ENCODE data around the gene SPATA25.
"Not testable (repeated sequence)": the region's sequence is repeated elsewhere in the genome, so short reads cannot be mapped to it uniquely, and the experiment has no call there.

The SPATA25 gene

DNA sequence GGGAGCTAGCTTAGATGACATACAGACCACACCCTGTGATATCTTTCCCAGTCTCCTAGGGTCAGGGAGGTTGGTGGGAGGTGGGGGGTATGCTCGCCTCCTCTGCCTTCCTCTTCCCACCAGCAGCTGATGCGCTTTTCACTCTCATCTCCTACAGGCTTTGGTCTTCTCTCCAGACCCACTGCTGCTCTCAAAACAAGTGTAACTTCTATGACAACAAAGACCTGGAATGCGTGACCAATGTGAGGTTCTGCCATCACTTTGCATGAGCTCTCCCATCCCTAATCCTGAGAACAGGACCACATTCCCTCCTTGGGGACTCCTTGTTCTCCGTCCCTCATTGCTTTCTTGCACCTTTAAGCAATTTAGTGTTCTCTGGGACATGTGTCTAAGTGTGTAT is 6.4 kb upstream of the SPATA25 start:
- no peak for DNase-seq (ENCODE audit: low read depth, low spot score)

DNA sequence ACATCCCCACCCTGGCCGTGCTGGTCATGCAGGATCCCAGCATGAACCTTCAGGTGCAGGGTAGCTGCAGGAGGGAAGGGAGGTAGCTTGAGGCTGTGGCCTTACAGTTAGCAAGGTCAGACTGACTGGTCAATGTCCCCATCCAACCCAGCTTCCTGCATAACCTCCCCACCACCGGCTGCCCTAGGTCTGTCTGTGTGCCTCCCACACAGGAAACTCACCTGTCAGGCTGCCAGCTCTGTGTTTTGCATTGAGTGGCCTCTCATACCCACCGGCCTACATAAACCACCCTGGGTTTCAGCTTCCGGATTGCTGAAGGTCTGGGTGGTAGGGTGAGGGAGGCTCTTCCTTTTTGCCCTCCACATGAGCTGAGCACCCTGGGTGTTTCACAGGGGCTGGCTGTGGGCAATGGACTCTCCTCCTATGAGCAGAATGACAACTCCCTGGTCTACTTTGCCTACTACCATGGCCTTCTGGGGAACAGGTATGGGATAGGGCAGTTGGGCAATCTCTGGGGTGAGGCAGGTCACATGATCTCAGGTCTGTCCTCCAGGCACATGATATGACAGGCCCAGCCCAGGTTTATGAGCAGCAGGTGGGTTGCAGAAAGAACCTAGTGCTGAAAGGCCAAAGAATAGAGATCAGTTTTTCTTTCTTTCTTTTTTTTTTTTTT is 5.5 kb upstream of the SPATA25 start:
- DNase-seq (ENCODE audit: low read depth, low spot score), result no peak

DNA sequence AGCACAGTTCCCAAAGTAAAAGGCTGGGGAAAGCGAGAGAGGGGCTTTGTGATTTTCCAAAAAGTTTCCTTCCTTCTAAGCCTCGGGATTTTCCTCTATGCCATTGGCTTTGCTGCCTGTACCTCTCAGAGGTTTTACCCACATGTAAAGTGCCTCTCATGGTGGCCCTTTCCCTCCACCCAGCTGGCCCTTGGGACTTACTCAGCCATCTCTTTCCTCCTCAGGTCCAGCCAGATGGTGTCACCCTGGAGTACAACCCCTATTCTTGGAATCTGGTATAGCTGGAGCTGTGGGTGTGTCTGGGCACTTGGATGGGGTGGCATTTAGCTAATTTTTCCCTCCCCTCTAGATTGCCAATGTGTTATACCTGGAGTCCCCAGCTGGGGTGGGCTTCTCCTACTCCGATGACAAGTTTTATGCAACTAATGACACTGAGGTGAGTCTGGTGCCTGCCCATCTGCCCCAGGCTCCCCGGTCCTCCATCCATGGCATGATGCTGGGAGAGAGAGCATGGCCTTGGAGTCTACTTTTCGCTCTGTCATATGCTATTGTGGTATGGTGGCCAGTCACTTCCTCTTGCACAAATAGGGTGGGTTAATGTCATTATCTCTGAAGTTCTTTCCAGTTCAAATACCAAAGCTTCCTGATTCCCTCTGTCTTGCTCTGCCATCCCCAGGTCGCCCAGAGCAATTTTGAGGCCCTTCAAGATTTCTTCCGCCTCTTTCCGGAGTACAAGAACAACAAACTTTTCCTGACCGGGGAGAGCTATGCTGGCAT is 4.8 kb upstream of the SPATA25 start:
- DNase-seq (ENCODE audit: low read depth, low spot score), result no peak

DNA sequence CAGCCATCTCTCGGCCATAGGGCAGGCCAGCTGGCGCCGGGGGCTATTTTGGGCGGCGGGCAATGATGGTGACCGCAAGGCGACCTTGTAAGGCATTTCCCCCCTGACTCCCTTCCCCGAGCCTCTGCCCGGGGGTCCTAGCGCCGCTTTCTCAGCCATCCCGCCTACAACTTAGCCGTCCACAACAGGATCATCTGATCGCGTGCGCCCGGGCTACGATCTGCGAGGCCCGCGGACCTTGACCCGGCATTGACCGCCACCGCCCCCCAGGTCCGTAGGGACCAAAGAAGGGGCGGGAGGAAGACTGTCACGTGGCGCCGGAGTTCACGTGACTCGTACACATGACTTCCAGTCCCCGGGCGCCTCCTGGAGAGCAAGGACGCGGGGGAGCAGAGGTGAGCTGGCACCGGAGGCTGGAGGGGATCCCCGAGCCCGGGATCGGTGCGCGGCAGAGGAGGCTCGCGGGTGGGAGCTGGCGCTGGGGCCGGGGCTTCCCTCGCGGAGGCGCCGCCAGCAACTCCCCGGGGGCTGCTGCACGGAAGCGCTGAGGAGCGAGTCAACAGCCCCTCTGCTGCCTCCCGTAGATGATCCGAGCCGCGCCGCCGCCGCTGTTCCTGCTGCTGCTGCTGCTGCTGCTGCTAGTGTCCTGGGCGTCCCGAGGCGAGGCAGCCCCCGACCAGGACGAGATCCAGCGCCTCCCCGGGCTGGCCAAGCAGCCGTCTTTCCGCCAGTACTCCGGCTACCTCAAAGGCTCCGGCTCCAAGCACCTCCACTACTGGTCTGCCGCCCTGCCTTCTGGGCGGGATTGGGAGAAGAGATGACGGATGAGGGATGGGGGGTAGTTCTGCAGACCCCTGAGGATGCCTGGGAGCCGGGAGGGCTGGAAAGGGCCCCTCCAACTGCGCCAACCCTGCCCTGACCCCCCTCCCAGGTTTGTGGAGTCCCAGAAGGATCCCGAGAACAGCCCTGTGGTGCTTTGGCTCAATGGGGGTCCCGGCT is 3.9 kb upstream of the SPATA25 start, which contains the start of the genes CTSA and NEURL2:
TSS of gene CTSA (plus strand) at position 351 of the 999 bp plus-strand sequence. CDS start at position 585, 234 bp downstream.
TSS of gene NEURL2 (minus strand) at position 224 of the 999 bp plus-strand sequence. CDS start at position 7, 217 bp downstream.
- peak; percentile 61 for DNase-seq (ENCODE audit: low read depth, low spot score)

DNA sequence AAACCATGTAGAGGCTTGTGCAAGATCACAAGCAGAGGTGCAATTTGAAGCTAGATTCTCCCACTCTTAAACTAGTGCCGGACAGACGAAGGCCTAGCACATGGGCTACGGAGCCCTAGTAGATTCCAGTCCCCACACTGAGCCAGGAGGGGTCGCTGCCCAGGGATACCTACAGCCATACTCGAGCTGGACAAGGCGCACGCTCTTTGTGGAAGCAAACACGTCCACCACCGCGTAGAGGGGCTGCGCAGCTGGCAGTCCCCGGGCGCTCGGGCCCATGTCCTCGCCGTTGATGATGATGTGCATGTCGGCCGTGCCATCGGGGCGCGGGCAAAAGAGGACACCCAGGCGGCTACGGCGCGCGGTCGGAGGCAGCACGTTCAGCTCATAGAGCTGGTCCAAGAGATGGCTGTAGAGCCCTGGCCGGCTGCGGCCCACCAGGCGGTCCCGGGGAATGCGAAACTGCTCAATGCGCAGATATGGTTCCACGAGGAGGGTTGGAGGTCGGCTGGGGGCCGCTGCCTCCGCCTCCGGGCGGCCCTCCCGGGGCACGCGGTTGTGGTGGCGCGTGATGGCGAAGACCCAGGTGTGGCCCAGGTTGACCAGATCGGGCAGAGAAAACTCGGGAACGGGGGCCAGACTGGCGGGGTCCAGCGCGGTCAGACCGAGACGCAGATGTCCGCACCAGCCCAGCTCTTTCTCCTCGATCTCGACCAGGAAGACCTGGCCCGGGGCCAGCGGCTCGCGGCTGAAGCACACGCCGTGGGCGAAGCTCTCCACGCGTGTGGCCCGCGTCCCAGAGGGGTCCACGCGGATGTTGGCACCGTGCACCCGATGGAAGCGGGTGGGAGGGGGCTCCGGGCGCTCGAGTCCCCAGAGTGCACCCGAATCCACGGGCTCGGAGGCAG is 2.9 kb upstream of the SPATA25 start:
- peak; percentile 60 for DNase-seq (ENCODE audit: low read depth, low spot score)

DNA sequence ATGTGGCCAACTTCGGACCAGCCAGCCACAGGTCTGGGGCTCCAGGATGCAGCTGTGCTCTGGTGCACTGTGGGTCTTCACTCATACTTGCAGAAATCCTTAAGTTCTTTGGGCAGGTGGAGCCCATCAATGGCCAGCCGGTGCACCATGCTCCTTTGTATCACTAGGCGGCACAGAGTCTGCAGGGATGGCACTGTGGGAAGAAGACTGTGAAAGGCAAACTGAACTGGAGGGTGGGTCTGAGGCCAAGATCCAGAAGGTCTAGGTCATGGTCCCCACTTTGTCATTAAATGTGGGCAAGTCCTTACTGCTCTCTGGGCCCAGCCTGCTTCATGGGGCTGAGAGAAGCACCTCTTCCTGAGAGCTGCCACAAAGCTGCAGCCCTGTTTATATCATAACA is 1.3 kb upstream of the SPATA25 start:
- DNase-seq (ENCODE audit: low read depth, low spot score), result no peak

DNA sequence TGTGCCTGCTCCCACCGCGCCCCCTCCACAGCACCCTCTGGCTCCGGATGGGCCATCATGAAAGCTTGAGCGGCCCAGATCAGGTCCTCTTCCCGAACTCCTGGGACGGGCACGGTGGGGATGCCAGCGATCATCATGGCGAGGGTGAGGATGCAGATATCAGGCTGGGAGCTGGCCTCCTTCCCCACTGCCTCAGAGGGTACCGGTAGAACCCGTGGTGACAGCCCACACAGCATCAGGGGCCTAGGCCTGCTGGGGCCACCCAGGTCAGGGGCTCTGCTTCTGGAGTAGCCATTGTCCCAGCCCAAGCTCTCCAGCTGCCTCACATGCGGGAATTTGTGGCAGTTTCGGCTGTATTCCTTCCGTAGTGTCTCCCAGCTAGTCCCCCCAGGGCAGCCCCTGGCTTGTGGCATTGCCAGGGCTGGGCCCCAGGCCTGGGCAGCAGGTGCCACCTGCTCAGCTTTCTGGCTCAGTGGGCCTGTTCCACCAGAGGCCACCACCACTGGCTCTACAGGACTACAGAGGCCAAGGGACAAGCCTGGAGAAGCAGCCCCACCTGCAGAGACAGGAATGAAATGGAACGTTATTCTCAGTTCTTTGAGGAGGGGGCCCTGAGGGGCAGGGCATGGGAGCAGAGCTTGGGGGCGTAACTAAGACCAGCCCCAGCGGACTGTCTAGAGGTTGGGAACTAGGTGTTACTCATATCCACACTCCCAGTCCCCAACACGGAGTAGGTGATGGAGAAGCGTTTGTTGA is 654 bp downstream of the SPATA25 start:
- DNase-seq (ENCODE audit: low read depth, low spot score), result no peak

DNA sequence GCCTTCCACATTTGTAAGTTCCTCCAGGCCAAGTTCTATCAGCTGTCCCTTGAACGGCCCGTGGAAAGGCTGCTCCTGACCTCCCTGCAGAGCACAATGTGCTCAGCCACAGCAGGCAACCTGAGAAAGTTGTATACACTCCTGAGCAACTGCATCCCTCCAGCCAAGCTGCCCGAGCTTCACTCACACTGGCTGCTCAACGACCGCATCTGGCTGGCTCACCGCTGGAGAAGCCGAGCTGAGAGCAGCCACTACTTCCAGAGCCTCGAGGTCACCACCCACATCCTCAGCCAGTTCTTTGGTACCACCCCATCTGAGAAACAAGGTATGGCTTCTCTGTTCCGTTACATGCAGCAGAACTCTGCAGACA is 4.3 kb downstream of the SPATA25 start:
- no peak for DNase-seq (ENCODE audit: low read depth, low spot score)

DNA sequence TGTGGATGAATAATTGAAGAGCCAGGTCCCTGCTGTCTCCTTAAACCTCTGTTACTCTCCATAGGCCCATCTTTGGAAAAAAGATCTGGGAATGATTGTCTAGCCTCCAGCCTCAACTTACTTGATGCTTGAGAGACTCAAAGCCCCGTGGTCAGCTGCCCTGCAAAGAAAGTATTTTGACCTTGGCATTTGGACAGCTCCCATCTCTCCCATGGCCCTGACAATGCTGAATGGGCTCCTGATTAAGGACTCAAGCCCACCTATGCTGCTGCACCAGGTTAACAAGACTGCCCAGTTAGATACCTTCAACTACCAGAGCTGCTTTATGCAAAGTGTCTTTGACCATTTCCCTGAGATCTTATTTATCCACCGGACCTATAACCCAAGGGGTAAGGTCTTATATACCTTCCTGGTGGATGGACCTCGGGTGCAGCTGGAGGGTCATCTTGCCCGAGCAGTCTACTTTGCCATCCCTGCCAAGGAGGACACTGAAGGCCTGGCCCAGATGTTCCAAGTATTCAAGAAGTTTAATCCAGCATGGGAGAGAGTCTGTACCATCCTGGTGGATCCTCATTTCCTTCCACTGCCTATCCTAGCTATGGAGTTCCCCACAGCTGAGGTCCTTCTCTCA is 4.8 kb downstream of the SPATA25 start:
- no peak for DNase-seq (ENCODE audit: low read depth, low spot score)

DNA sequence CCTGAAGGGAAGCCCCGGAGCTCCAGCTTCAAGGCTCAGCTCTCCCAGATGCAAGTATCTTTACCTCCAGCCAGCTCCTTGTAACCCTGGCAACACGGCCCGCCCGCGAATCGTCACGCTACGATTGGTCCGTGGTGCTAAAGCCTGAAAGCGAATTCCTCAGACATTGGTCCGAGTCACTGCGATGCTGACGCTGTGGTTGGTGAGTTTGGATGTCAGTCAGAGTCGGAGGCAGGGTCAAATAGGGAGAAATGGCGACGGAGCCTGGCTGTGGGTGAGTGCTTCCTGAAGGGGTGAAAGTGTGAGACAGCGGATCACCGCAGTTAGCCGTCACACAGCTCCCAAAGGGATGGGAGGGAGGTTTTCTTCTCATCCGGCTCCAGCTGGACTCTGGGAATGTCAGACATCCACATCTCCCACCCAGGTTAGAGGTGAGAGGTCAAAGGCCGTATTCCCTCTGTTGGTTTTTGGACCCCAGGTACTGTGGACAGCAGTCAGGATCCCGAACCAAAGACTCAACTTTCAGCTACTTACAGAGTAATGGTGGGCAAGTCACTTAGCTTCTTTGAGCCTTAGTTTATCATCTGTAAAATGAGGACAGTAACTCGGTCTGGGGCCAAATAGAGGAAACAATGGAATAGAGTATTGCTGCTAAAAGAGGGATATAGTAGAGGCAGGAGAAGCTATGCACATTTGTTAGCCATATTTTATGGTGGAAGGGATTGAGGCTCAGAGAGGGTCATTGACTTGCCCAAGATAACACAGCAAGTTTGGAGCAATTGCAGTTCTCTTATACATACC is 6.2 kb downstream of the SPATA25 start, which contains the start of gene ZSWIM1:
TSS of gene ZSWIM1 (plus strand) at position 240 of the 801 bp plus-strand sequence. CDS start 1,366 bp downstream, outside the sequence.
- peak; percentile 96 for DNase-seq (ENCODE audit: low read depth, low spot score)

DNA sequence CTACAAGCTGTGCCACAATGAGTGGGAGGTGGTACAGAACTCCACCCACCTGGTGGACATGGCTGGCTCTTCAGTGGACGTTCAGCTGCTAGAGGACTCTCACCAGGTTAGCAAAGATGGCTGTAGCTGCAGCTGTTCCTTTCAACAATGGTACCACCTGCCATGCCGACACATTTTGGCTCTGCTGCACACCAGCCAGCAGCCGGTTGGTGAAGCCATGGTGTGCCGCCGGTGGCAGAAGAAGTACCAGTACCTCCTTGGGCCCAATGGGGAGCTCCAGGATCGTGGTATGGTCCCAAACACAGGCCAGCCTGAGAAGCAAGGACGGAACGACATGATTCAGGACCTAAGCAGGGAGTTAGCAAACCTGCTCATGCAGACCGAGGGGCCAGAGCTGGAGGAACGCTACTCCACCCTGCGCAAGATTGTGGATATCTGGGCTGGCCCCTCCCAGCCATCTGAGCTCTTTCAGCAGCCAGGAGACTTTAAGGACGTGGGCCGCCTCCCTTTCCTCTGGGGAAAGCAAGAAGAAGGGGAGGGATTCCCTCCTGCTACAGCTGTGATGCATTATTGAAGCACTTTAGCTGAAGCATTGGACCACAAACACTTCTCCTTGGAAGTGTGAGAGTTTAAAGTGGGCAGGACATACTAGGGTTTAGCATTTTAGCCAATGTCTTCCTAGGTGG is 9.2 kb downstream of the SPATA25 start:
- no peak for DNase-seq (ENCODE audit: low read depth, low spot score)

DNA sequence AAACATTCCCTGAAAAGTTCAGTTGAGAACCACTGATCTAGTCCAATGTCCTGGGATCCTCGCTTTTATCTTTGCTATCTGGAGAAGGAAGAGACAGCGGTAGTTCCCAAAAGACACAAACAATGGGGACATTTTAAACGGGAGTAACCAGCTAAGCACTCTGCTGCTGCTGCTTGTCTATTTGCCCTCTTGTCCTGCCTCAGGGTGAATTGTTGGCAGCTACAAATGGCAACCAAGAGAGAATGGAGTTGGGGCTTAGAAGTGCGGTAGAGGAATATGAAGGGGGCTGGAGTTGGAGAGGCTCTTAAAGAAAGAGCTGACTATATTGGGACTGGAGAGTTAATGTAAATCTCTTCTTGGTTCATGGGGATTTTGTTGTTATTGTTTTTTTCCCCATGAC is 12.8 kb downstream of the SPATA25 start:
- DNase-seq (ENCODE audit: low read depth, low spot score), result no peak

DNA sequence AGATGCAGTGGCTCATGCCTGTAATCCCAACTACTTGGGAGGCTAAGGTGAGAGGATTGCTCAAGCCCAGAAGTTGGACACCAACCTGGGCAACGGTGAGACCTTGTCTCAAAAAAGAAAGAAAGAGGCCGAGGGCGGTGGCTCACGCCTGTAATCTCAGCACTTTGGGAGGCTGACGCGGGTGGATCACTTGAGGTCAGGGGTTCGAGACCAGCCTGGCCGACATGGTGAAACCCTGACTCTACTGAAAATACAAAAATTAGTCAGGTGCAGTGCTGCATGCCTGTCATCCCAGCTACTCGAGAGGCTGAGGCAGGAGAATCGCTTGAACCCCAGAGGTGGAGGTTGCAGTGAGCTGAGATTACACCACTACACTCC is 13.3 kb downstream of the SPATA25 start:
- DNase-seq (ENCODE audit: low read depth, low spot score), result not testable (repeated sequence)

DNA sequence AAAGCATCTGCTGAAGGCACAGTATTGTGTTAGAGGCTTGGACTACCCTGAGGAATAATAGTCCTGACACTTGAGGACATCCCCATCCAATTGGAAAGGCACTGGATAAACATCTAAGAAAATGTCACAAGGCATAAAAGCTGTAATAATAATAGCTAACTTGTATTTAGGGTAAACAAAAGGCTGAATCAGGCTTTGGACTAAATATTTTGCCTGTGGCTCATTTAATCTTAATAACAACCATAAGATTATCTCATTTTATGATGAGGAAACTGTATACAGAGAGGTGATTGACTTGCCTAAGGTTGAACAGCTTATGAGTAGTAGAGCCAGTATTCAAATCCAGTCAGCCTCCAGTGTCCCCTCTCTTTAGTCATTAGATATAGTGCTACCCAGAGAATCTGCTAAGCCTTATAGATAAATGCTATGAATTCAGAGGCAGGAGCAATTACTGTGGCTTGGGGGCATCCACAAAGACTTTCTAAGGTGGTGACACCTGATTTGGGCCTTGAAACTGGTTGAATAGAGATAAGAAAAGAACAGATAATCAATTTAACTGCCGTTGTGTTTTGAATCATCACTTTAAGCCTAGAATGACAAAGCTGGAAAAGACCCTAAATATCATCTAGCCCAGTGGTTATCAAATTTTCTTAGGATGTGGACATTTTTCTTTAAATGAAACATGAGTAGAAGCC is 13.9 kb downstream of the SPATA25 start:
- no peak for DNase-seq (ENCODE audit: low read depth, low spot score)

DNA sequence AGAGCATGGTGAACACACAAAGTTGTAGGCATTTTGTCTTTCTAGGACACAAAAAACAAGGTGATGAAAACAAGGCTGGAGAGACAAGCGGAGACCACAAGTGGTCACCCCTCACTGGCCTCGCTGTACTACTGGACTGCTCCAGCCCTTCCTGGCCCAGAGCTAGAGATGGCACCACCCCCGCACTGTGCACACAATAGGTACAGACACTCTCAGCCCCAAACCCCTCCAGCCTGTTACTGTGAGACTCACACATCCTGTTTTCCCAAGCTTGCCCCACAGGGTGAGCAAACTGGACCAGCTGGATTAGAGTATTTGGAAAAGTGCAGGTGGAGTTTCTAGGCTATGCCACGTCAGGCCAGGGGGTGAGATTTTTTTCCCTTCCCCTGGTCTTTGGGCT is 14.8 kb downstream of the SPATA25 start:
- DNase-seq (ENCODE audit: low read depth, low spot score), result no peak

DNA sequence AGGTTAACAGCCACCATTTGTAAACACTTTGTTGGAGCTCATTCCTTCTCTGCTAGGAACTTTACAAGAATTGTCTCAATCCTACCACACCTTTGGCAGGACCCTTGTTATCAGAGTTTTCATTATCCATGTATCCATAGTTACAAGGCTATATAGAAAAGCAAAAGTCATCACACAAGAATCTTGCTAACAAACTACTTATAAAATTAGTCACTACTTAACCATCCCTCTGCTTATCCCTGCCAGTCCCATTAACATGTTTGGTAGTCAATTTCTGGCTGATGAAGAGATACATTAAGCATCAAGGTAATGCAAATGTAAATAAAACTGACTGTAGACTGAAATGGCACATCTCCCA is 19.6 kb downstream of the SPATA25 start:
- no peak for DNase-seq (ENCODE audit: low read depth, low spot score)

DNA sequence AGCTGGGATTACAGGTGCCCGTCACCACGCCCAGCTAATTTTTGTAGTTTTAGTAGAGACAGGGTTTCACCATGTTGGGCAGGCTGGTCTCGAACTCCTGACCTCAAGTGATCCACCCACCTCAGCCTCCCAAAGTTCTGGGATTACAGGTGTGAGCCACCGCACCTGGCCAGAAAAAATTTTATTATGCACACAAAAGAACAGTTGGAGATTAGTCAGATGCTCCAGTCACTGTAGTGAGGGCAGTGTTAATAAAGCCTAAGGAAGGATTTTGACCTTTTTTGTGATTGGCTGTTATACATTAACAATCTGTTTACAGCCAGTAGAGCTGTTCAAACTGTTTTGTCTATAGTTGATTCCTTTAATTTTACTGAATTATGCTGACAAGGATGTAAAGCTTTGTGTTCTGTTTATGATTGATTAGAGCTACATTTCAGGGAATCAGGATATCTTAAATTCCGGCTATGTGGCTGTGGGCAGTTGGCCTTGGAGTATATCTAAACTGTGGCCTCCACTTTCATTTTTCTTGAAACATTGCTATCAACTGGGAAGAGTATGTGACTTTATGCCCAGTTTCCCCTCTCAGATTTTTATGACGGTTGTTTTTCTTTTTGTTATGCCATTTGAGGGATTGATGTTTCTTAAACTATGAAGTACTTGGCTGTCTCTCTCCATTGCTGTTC is 20.1 kb downstream of the SPATA25 start:
- no peak for DNase-seq (ENCODE audit: low read depth, low spot score)

Data from iPS DF 19.7 (cell line).